A673 (cell line): ENCODE measurements around the gene RIF1. TPM values are rescaled to one million over a fixed set of nuclear protein-coding genes. Genes with fewer than 3 reads are reported as not detected.

Source experiments
- BruUV-seq: library from RNA; stranded (reverse); fragments of 400-500 nt; replicated peaks from 2 replicates; lab custom pipeline; 2021; lab: Mats Ljungman, UMichigan
- CTCF ChIA-PET: fragments of 300-600 bp; sonication (Branson Sonifier 250); formaldehyde crosslinking; loops from one replicate; lab custom pipeline; 2022; ENCODE audit warnings: antibody characterized with exemption; lab: Charles Lee
- POLR2A ChIA-PET: fragments of 300-600 bp; sonication (Branson Sonifier 250); formaldehyde crosslinking; loops from one replicate; lab custom pipeline; 2022; ENCODE audit warnings: antibody characterized with exemption; ENCODE audit not compliant: low non-redundant PET; lab: Charles Lee
- DNase-seq: peaks from one replicate; pipeline ENCODE4 v3.0.0-alpha.2; 2015; ENCODE audit warnings: low spot score
- H3K27ac ChIP-seq: fragments of 200-600 bp; sonication (generic); 2 replicates; pipeline ENCODE4 v1.5.1; 2016; ENCODE audit warnings: mixed run types, low read depth, mild to moderate bottlenecking, mixed read lengths, antibody characterized with exemption, low read length; ENCODE audit not compliant: poor library complexity, severe bottlenecking
- H3K27me3 ChIP-seq: fragments of 200-600 bp; sonication (generic); replicated peaks from 2 replicates; pipeline ENCODE4 v1.6.1; 2017; ENCODE audit warnings: mixed run types, low read depth, mild to moderate bottlenecking, mixed read lengths, antibody characterized with exemption, low read length; ENCODE audit not compliant: insufficient read depth, poor library complexity
- H3K36me3 ChIP-seq: fragments of 200-600 bp; sonication (generic); 2 replicates; pipeline ENCODE4 v1.6.1; 2016; ENCODE audit warnings: mixed run types, mild to moderate bottlenecking, mixed read lengths, antibody characterized with exemption, low read length; ENCODE audit not compliant: insufficient read depth, poor library complexity, severe bottlenecking
- H3K4me1 ChIP-seq: fragments of 200-600 bp; sonication (generic); 2 replicates; pipeline ENCODE4 v1.6.1; 2017; ENCODE audit warnings: mixed run types, mild to moderate bottlenecking, mixed read lengths, antibody characterized with exemption, low read length; ENCODE audit not compliant: insufficient read depth, poor library complexity, severe bottlenecking
- H3K4me3 ChIP-seq: fragments of 200-600 bp; sonication (generic); 2 replicates; pipeline ENCODE4 v1.5.1; 2016; ENCODE audit warnings: low read depth, mixed run types, mild to moderate bottlenecking, mixed read lengths, low read length; ENCODE audit not compliant: poor library complexity, severe bottlenecking
- H3K9me3 ChIP-seq: fragments of 200-600 bp; sonication (generic); 2 replicates; pipeline ENCODE4 v1.6.1; 2016; ENCODE audit warnings: mixed run types, low read depth, mild to moderate bottlenecking, mixed read lengths, antibody characterized with exemption, low read length; ENCODE audit not compliant: poor library complexity, severe bottlenecking
- CTCF ChIP-seq: fragments of 300-800, 200-600 bp; sonication (generic); conservative IDR thresholded peaks from 2 replicates; pipeline ENCODE4 v1.5.1; 2017; ENCODE audit warnings: low read depth, mild to moderate bottlenecking, antibody characterized with exemption, low read length, moderate library complexity, mixed read lengths
- EZH2 ChIP-seq: fragments of 200-600 bp; sonication (generic); IDR thresholded peaks from 2 replicates; pipeline ENCODE4 v1.6.1; 2017; ENCODE audit warnings: borderline replicate concordance, low read depth, mild to moderate bottlenecking, mixed read lengths, antibody characterized with exemption, low read length; ENCODE audit not compliant: poor library complexity, severe bottlenecking
- intact Hi-C: fragments of 100-400 bp; cut with micrococcal nuclease; formaldehyde crosslinking; loops from one replicate; pipeline ENCODE4 v1.10.0; 2022; ENCODE audit not compliant: unreplicated experiment
- total RNA-seq: library from RNA; stranded (reverse); gene quantifications from 2 replicates; pipeline ENCODE4 v1.2.3, GENCODE V29; 2021

The RIF1 gene
- total RNA-seq, 1 experiment from 2014 or later = 111 TPM

- no peaks in the 10 kb centered on the region for H3K27me3 ChIP-seq
- ChIA-PET CTCF (no interaction called here), POLR2A (no interaction called here)
- no peaks in the 10 kb centered on the region for H3K36me3 ChIP-seq
- DNase-seq = no peak
- H3K9me3 ChIP-seq = no peaks in the 10 kb centered on the region
- intact Hi-C loops = no loop called here
- BruUV-seq = no TSS peak
- no peak overlapping the region for H3K27ac ChIP-seq
- H3K4me3 ChIP-seq = no peak overlapping the region
- TF ChIP-seq EZH2 (no peak), CTCF (no peak)
- H3K4me1 ChIP-seq = no peaks in the 10 kb centered on the region
Measured at GRCh38 chr2:151399981-151400380, 9.7 kb upstream of the RIF1 start.

GRCh38 chr2:151401149-151401548, 8.6 kb upstream of the RIF1 start:
- Histone ChIP-seq H3K36me3 (no peaks in the 10 kb centered on the region), H3K27ac (no peak overlapping the region), H3K4me3 (no peak overlapping the region), H3K4me1 (no peaks in the 10 kb centered on the region), H3K27me3 (no peaks in the 10 kb centered on the region), H3K9me3 (no peaks in the 10 kb centered on the region)
- BruUV-seq = no TSS peak
- ChIA-PET CTCF (no interaction called here), POLR2A (no interaction called here)
- intact Hi-C loops = no loop called here
- DNase-seq = no peak
- TF ChIP-seq EZH2 (no peak), CTCF (no peak)

- Histone ChIP-seq H3K36me3 (no peaks in the 10 kb centered on the region), H3K4me3 (no peak overlapping the region), H3K27me3 (no peaks in the 10 kb centered on the region), H3K9me3 (no peaks in the 10 kb centered on the region), H3K4me1 (no peaks in the 10 kb centered on the region), H3K27ac (no peak overlapping the region)
- no peak for DNase-seq
- ChIA-PET CTCF (no interaction called here), POLR2A (interaction anchor here (0.6 kb wide), 1 partner anchor 22 kb away, joined by 4 read pairs; no protein-coding TSS in a partner anchor)
- TF ChIP-seq CTCF (no peak), EZH2 (no peak)
- BruUV-seq = no TSS peak
- intact Hi-C loops = no loop called here
Measured at GRCh38 chr2:151403914-151404313, 5.8 kb upstream of the RIF1 start.
